ENCODE measurements around the gene CCDC3. TPM values are rescaled to one million over a fixed set of nuclear protein-coding genes. Genes with fewer than 3 reads are reported as not detected.
"Not testable (repeated sequence)": the region's sequence is repeated elsewhere in the genome, so short reads cannot be mapped to it uniquely, and the experiment has no call there.

CCDC3 gene
- total RNA-seq, 1 donor from 2014 or later = 13.0 TPM

- no peaks in the 10 kb centered on the region for H3K9me3 ChIP-seq (ENCODE audit: control insufficient read depth in 3 of 3, low read length in 3 of 3)
- no peaks in the 10 kb centered on the region for H3K36me3 ChIP-seq (ENCODE audit: control insufficient read depth in 3 of 3, insufficient read depth in 3 of 3, low read length in 3 of 3)
- peaks cover 0 to 11% (median 8%) of the 10 kb centered on the region in 3 donors for H3K27me3 ChIP-seq (ENCODE audit: control insufficient read depth in 3 of 3, insufficient read depth in 3 of 3, low read length in 3 of 3)
- peaks cover 0 to 8% (median 0%) of the 10 kb centered on the region in 3 donors for H3K4me1 ChIP-seq (ENCODE audit: control insufficient read depth in 3 of 3, insufficient read depth in 3 of 3, low read length in 3 of 3)
- H3K4me3 ChIP-seq (ENCODE audit: low read length in 3 of 3) = no peak overlapping the region
- H3K9ac ChIP-seq (ENCODE audit: low read depth in 1 of 3, low read length in 3 of 3) = no peak overlapping the region
- no peak overlapping the region for H3K27ac ChIP-seq (ENCODE audit: low read depth, low read length)
Observed at GRCh38 chr10:13003004-13003403, 1.5 kb upstream of the CCDC3 start.

- Histone ChIP-seq H3K4me1 (ENCODE audit: control insufficient read depth in 3 of 3, insufficient read depth in 3 of 3, low read length in 3 of 3) (peaks cover 0 to 8% (median 0%) of the 10 kb centered on the region in 3 donors), H3K27ac (ENCODE audit: low read depth, low read length) (no peak overlapping the region), H3K4me3 (ENCODE audit: low read length in 3 of 3) (peak overlapping the region in 1 of 3 donors; percentile 61), H3K36me3 (ENCODE audit: control insufficient read depth in 3 of 3, insufficient read depth in 3 of 3, low read length in 3 of 3) (no peaks in the 10 kb centered on the region), H3K27me3 (ENCODE audit: control insufficient read depth in 3 of 3, insufficient read depth in 3 of 3, low read length in 3 of 3) (peaks cover 0 to 11% (median 8%) of the 10 kb centered on the region in 3 donors), H3K9ac (ENCODE audit: low read depth in 1 of 3, low read length in 3 of 3) (no peak overlapping the region), H3K9me3 (ENCODE audit: control insufficient read depth in 3 of 3, low read length in 3 of 3) (no peaks in the 10 kb centered on the region)
Observed at GRCh38 chr10:13001887-13002212, 337 bp upstream of the CCDC3 start.

- peak overlapping the region; percentile 61 to 64 (median 64) for H3K4me3 ChIP-seq (ENCODE audit: low read length in 3 of 3)
- H3K9ac ChIP-seq (ENCODE audit: low read depth in 1 of 3, low read length in 3 of 3) = peak overlapping the region in 1 of 3 donors; percentile 61
- H3K27me3 ChIP-seq (ENCODE audit: control insufficient read depth in 3 of 3, insufficient read depth in 3 of 3, low read length in 3 of 3) = peaks cover 0 to 10% (median 8%) of the 10 kb centered on the region in 3 donors
- H3K27ac ChIP-seq (ENCODE audit: low read depth, low read length) = no peak overlapping the region
- peaks cover 0 to 8% (median 0%) of the 10 kb centered on the region in 3 donors for H3K4me1 ChIP-seq (ENCODE audit: control insufficient read depth in 3 of 3, insufficient read depth in 3 of 3, low read length in 3 of 3)
- H3K36me3 ChIP-seq (ENCODE audit: control insufficient read depth in 3 of 3, insufficient read depth in 3 of 3, low read length in 3 of 3) = no peaks in the 10 kb centered on the region
- H3K9me3 ChIP-seq (ENCODE audit: control insufficient read depth in 3 of 3, low read length in 3 of 3) = no peaks in the 10 kb centered on the region
Observed at GRCh38 chr10:13000431-13000830, 1.1 kb downstream of the CCDC3 start.

GRCh38 chr10:12999849-13000248 lies 1.7 kb downstream of the CCDC3 start:
- peaks cover 0 to 8% (median 0%) of the 10 kb centered on the region in 3 donors for H3K4me1 ChIP-seq (ENCODE audit: control insufficient read depth in 3 of 3, insufficient read depth in 3 of 3, low read length in 3 of 3)
- no peaks in the 10 kb centered on the region for H3K36me3 ChIP-seq (ENCODE audit: control insufficient read depth in 3 of 3, insufficient read depth in 3 of 3, low read length in 3 of 3)
- H3K9me3 ChIP-seq (ENCODE audit: control insufficient read depth in 3 of 3, low read length in 3 of 3) = no peaks in the 10 kb centered on the region
- no peak overlapping the region for H3K9ac ChIP-seq (ENCODE audit: low read depth in 1 of 3, low read length in 3 of 3)
- no peak overlapping the region for H3K27ac ChIP-seq (ENCODE audit: low read depth, low read length)
- peak overlapping the region in 1 of 3 donors; percentile 24 for H3K4me3 ChIP-seq (ENCODE audit: low read length in 3 of 3)
- H3K27me3 ChIP-seq (ENCODE audit: control insufficient read depth in 3 of 3, insufficient read depth in 3 of 3, low read length in 3 of 3) = peaks cover 0 to 10% (median 8%) of the 10 kb centered on the region in 3 donors

GRCh38 chr10:12995425-12995861 lies 6.1 kb downstream of the CCDC3 start:
- Histone ChIP-seq H3K4me3 (ENCODE audit: low read length in 3 of 3) (no peak overlapping the region), H3K4me1 (ENCODE audit: control insufficient read depth in 3 of 3, insufficient read depth in 3 of 3, low read length in 3 of 3) (no peaks in the 10 kb centered on the region), H3K27ac (ENCODE audit: low read depth, low read length) (no peak overlapping the region), H3K27me3 (ENCODE audit: control insufficient read depth in 3 of 3, insufficient read depth in 3 of 3, low read length in 3 of 3) (peaks cover 0 to 2% (median under 1%) of the 10 kb centered on the region in 3 donors), H3K9me3 (ENCODE audit: control insufficient read depth in 3 of 3, low read length in 3 of 3) (no peaks in the 10 kb centered on the region), H3K9ac (ENCODE audit: low read depth in 1 of 3, low read length in 3 of 3) (no peak overlapping the region), H3K36me3 (ENCODE audit: control insufficient read depth in 3 of 3, insufficient read depth in 3 of 3, low read length in 3 of 3) (no peaks in the 10 kb centered on the region)

GRCh38 chr10:12993595-12993994 lies 7.9 kb downstream of the CCDC3 start:
- Histone ChIP-seq H3K27ac (ENCODE audit: low read depth, low read length) (no peak overlapping the region), H3K9ac (ENCODE audit: low read depth in 1 of 3, low read length in 3 of 3) (no peak overlapping the region), H3K9me3 (ENCODE audit: control insufficient read depth in 3 of 3, low read length in 3 of 3) (no peaks in the 10 kb centered on the region), H3K4me3 (ENCODE audit: low read length in 3 of 3) (no peak overlapping the region), H3K4me1 (ENCODE audit: control insufficient read depth in 3 of 3, insufficient read depth in 3 of 3, low read length in 3 of 3) (no peaks in the 10 kb centered on the region), H3K27me3 (ENCODE audit: control insufficient read depth in 3 of 3, insufficient read depth in 3 of 3, low read length in 3 of 3) (no peaks in the 10 kb centered on the region), H3K36me3 (ENCODE audit: control insufficient read depth in 3 of 3, insufficient read depth in 3 of 3, low read length in 3 of 3) (no peaks in the 10 kb centered on the region)

- H3K9ac ChIP-seq (ENCODE audit: low read depth in 1 of 3, low read length in 3 of 3) = no peak overlapping the region
- no peak overlapping the region for H3K27ac ChIP-seq (ENCODE audit: low read depth, low read length)
- H3K4me3 ChIP-seq (ENCODE audit: low read length in 3 of 3) = no peak overlapping the region
- no peaks in the 10 kb centered on the region for H3K36me3 ChIP-seq (ENCODE audit: control insufficient read depth in 3 of 3, insufficient read depth in 3 of 3, low read length in 3 of 3)
- H3K4me1 ChIP-seq (ENCODE audit: control insufficient read depth in 3 of 3, insufficient read depth in 3 of 3, low read length in 3 of 3) = no peaks in the 10 kb centered on the region
- no peaks in the 10 kb centered on the region for H3K9me3 ChIP-seq (ENCODE audit: control insufficient read depth in 3 of 3, low read length in 3 of 3)
- H3K27me3 ChIP-seq (ENCODE audit: control insufficient read depth in 3 of 3, insufficient read depth in 3 of 3, low read length in 3 of 3) = peaks cover 0 to 1% (median 0%) of the 10 kb centered on the region in 3 donors
Observed at GRCh38 chr10:12985347-12985746, 16.2 kb downstream of the CCDC3 start.

- H3K9me3 ChIP-seq (ENCODE audit: control insufficient read depth in 3 of 3, low read length in 3 of 3) = no peaks in the 10 kb centered on the region
- H3K9ac ChIP-seq (ENCODE audit: low read depth in 1 of 3, low read length in 3 of 3) = no peak overlapping the region
- no peak overlapping the region for H3K4me3 ChIP-seq (ENCODE audit: low read length in 3 of 3)
- H3K4me1 ChIP-seq (ENCODE audit: control insufficient read depth in 3 of 3, insufficient read depth in 3 of 3, low read length in 3 of 3) = no peaks in the 10 kb centered on the region
- no peak overlapping the region for H3K27ac ChIP-seq (ENCODE audit: low read depth, low read length)
- no peaks in the 10 kb centered on the region for H3K36me3 ChIP-seq (ENCODE audit: control insufficient read depth in 3 of 3, insufficient read depth in 3 of 3, low read length in 3 of 3)
- peaks cover 0 to 4% (median 0%) of the 10 kb centered on the region in 3 donors for H3K27me3 ChIP-seq (ENCODE audit: control insufficient read depth in 3 of 3, insufficient read depth in 3 of 3, low read length in 3 of 3)
Observed at GRCh38 chr10:12984165-12984747, 17.3 kb downstream of the CCDC3 start.

- not testable (repeated sequence) for H3K36me3 ChIP-seq (ENCODE audit: control insufficient read depth in 3 of 3, insufficient read depth in 3 of 3, low read length in 3 of 3)
Observed at GRCh38 chr10:12983568-12983967, 17.9 kb downstream of the CCDC3 start.

GRCh38 chr10:12981570-12981969 lies 19.9 kb downstream of the CCDC3 start:
- H3K9me3 ChIP-seq (ENCODE audit: control insufficient read depth in 3 of 3, low read length in 3 of 3) = no peaks in the 10 kb centered on the region
- H3K4me3 ChIP-seq (ENCODE audit: low read length in 3 of 3) = no peak overlapping the region
- no peaks in the 10 kb centered on the region for H3K36me3 ChIP-seq (ENCODE audit: control insufficient read depth in 3 of 3, insufficient read depth in 3 of 3, low read length in 3 of 3)
- H3K9ac ChIP-seq (ENCODE audit: low read depth in 1 of 3, low read length in 3 of 3) = no peak overlapping the region
- no peak overlapping the region for H3K27ac ChIP-seq (ENCODE audit: low read depth, low read length)
- peaks cover 0 to 4% (median 0%) of the 10 kb centered on the region in 3 donors for H3K27me3 ChIP-seq (ENCODE audit: control insufficient read depth in 3 of 3, insufficient read depth in 3 of 3, low read length in 3 of 3)
- no peaks in the 10 kb centered on the region for H3K4me1 ChIP-seq (ENCODE audit: control insufficient read depth in 3 of 3, insufficient read depth in 3 of 3, low read length in 3 of 3)

More at GRCh38 chr10:12983568-12983967, 17.9 kb downstream of the CCDC3 start:
- not testable (repeated sequence) for H3K27me3 ChIP-seq (ENCODE audit: control insufficient read depth in 3 of 3, insufficient read depth in 3 of 3, low read length in 3 of 3); H3K9me3 ChIP-seq (ENCODE audit: control insufficient read depth in 3 of 3, low read length in 3 of 3); H3K27ac ChIP-seq (ENCODE audit: low read depth, low read length); H3K4me3 ChIP-seq (ENCODE audit: low read length in 3 of 3); H3K9ac ChIP-seq (ENCODE audit: low read depth in 1 of 3, low read length in 3 of 3); H3K4me1 ChIP-seq (ENCODE audit: control insufficient read depth in 3 of 3, insufficient read depth in 3 of 3, low read length in 3 of 3)

Measured in skeletal muscle tissue (tissue), 4 donors.